GM12878 (cell line): ENCODE results near the gene POMP. TPM values are rescaled to one million over a fixed set of nuclear protein-coding genes. Genes with fewer than 3 reads are reported as not detected.

Experiments
- ATAC-seq: fragments of 200-7000 bp; cut with Tn5 transposase; 3 replicates; pipeline ENCODE4 v1.9.1; 2020; ENCODE audit warnings: mild to moderate bottlenecking, moderate library complexity
- BruUV-seq: library from RNA; stranded (reverse); fragments of 400-500 nt; replicated peaks from 2 replicates; lab custom pipeline; 2021; lab: Mats Ljungman, UMichigan
- CTCF ChIA-PET: fragments of 300-600 bp; sonication (Branson Sonifier 250); formaldehyde crosslinking; extraction: SDS; loops from one replicate; lab custom pipeline; 2021; ENCODE audit warnings: inconsistent platforms; lab: Yijun Ruan, JAX
- POLR2A ChIA-PET: fragments of 350-600 bp; formaldehyde crosslinking; extraction: SDS; loops from one replicate; lab custom pipeline; 2021; ENCODE audit warnings: inconsistent platforms; lab: Charles Lee
- RAD21 ChIA-PET: fragments of 300-600 bp; sonication (Branson Sonifier 250); formaldehyde crosslinking; loops from one replicate; lab custom pipeline; 2023; ENCODE audit warnings: antibody characterized with exemption; ENCODE audit not compliant: unreplicated experiment; lab: Charles Lee
- SMC1A ChIA-PET: fragments of 300-600 bp; sonication (Branson Sonifier 250); formaldehyde crosslinking; loops from one replicate; lab custom pipeline; 2023; ENCODE audit not compliant: unreplicated experiment, uncharacterized antibody; lab: Charles Lee
- DNase-seq: peaks from one replicate; pipeline ENCODE4 v3.0.0-alpha.2; 2011; ENCODE audit warnings: low read depth, low spot score
- FAIRE-seq: peaks from 3 replicates; lab custom pipeline; 2011; peaks lifted over from hg19 to GRCh38; lab: Jason Lieb, UNC
- H2AFZ ChIP-seq: 2 replicates; pipeline ENCODE4 v1.6.0; 2011; ENCODE audit warnings: low read depth, low read length, control low read depth; ENCODE audit not compliant: control insufficient read depth
- H3K27ac ChIP-seq: 2 replicates; pipeline ENCODE4 v1.5.1; 2011; ENCODE audit warnings: control low read depth; ENCODE audit not compliant: control insufficient read depth, insufficient read depth
- H3K27me3 ChIP-seq, 2 experiments: replicated peaks in 1 of 2; 2 replicates each; pipeline versions ENCODE4 v1.6.0 to v1.6.1; 2011; ENCODE audit warnings: low read length in 1 of 2; ENCODE audit not compliant: control insufficient read depth in 2 of 2, insufficient read depth in 2 of 2
- H3K36me3 ChIP-seq, 2 experiments: 2 replicates each; pipeline ENCODE4 v1.5.1; 2011; ENCODE audit warnings: low read length in 1 of 2; ENCODE audit not compliant: control insufficient read depth in 2 of 2, insufficient read depth in 2 of 2
- H3K4me1 ChIP-seq: 2 replicates; pipeline ENCODE4 v1.6.1; 2011; ENCODE audit warnings: mild to moderate bottlenecking, low read length, moderate library complexity, mixed read lengths; ENCODE audit not compliant: control insufficient read depth, insufficient read depth
- H3K4me2 ChIP-seq: 2 replicates; pipeline ENCODE4 v1.6.0; 2011; ENCODE audit warnings: control low read depth; ENCODE audit not compliant: control insufficient read depth, insufficient read depth
- H3K4me3 ChIP-seq: fragments of 200-600 bp; sonication (generic); 2 replicates; pipeline ENCODE4 v1.5.1; 2016
- H3K79me2 ChIP-seq: 2 replicates; pipeline ENCODE4 v1.6.0; 2011; ENCODE audit warnings: low read length; ENCODE audit not compliant: control insufficient read depth, insufficient read depth
- H3K9ac ChIP-seq: 2 replicates; pipeline ENCODE4 v1.8.0; 2011; ENCODE audit warnings: low read length, control low read depth, mixed read lengths; ENCODE audit not compliant: control insufficient read depth, insufficient read depth
- H3K9me3 ChIP-seq: replicated peaks from 3 replicates; pipeline ENCODE4 v1.5.1; 2011; ENCODE audit warnings: mild to moderate bottlenecking, low read length; ENCODE audit not compliant: control insufficient read depth, insufficient read depth
- H4K20me1 ChIP-seq: 2 replicates; pipeline ENCODE4 v1.6.0; 2011; ENCODE audit not compliant: control insufficient read depth, insufficient read depth
- BRCA1 ChIP-seq: IDR thresholded peaks from 2 replicates; pipeline ENCODE4 v1.6.1; 2011; ENCODE audit warnings: low read depth, low read length, improper control_type of control experiment
- CBX5 ChIP-seq: sonication (generic); IDR thresholded peaks from 2 replicates; pipeline ENCODE4 v1.6.1; 2016; ENCODE audit warnings: low read depth, moderate library complexity, mild to moderate bottlenecking, inconsistent platforms
- HDGF ChIP-seq: fragments of 450-650 bp; IDR thresholded peaks from 2 replicates; pipeline ENCODE4 v1.6.1; 2016; ENCODE audit warnings: antibody characterized with exemption
- IKZF1 ChIP-seq: fragments of 450-650 bp; conservative IDR thresholded peaks from 2 replicates; pipeline ENCODE4 v1.6.1; 2017; ENCODE audit warnings: antibody characterized with exemption, mild to moderate bottlenecking
- JUND ChIP-seq: IDR thresholded peaks from 2 replicates; pipeline ENCODE4 v1.6.1; 2012; ENCODE audit warnings: low read depth, mild to moderate bottlenecking, low read length, improper control_type of control experiment, moderate library complexity
- KDM1A ChIP-seq: fragments of 200-600 bp; sonication (generic); IDR thresholded peaks from 2 replicates; pipeline ENCODE4 v1.6.1; 2016; ENCODE audit warnings: borderline replicate concordance
- MTA3 ChIP-seq: IDR thresholded peaks from 2 replicates; pipeline ENCODE4 v1.6.1; 2012; ENCODE audit warnings: low read length, inconsistent platforms, borderline replicate concordance
- MXI1 ChIP-seq: fragments of 150-350 bp; IDR thresholded peaks from 2 replicates; pipeline ENCODE4 v1.6.1; 2011; ENCODE audit warnings: low read depth, mild to moderate bottlenecking, inconsistent platforms, low read length, improper control_type of control experiment
- NFXL1 ChIP-seq: fragments of 450-650 bp; IDR thresholded peaks from 2 replicates; pipeline ENCODE4 v1.6.1; 2017; ENCODE audit warnings: antibody characterized with exemption, mild to moderate bottlenecking, borderline replicate concordance
- NRF1 ChIP-seq: conservative IDR thresholded peaks from 2 replicates; pipeline ENCODE4 v1.6.1; 2011; ENCODE audit warnings: mild to moderate bottlenecking, low read depth, low read length, improper control_type of control experiment
- POLR2A ChIP-seq: IDR thresholded peaks from 2 replicates; pipeline ENCODE4 v1.6.1; 2011; ENCODE audit warnings: low read depth, mild to moderate bottlenecking, low read length
- RAD51 ChIP-seq: fragments of 450-650 bp; IDR thresholded peaks from 2 replicates; pipeline ENCODE4 v1.6.1; 2016; ENCODE audit warnings: moderate library complexity, mild to moderate bottlenecking, inconsistent platforms
- SMAD1 ChIP-seq: fragments of 450-650 bp; IDR thresholded peaks from 2 replicates; pipeline ENCODE4 v1.6.1; 2018; ENCODE audit warnings: mild to moderate bottlenecking, low read depth; ENCODE audit not compliant: partially characterized antibody
- SUPT20H ChIP-seq: IDR thresholded peaks from 2 replicates; pipeline ENCODE4 v1.6.1; 2011; ENCODE audit warnings: low read depth, mild to moderate bottlenecking, low read length, moderate library complexity, borderline replicate concordance; ENCODE audit not compliant: control insufficient read depth
- TAF1 ChIP-seq: IDR thresholded peaks from 2 replicates; pipeline ENCODE4 v1.6.1; 2011; ENCODE audit warnings: mild to moderate bottlenecking, low read depth, low read length, borderline replicate concordance
- TCF3 ChIP-seq: IDR thresholded peaks from 2 replicates; pipeline ENCODE4 v1.6.1; 2012; ENCODE audit warnings: low read depth, mild to moderate bottlenecking, low read length, borderline replicate concordance; ENCODE audit not compliant: insufficient read depth
- USF1 ChIP-seq: IDR thresholded peaks from 2 replicates; pipeline ENCODE4 v1.6.1; 2011; ENCODE audit warnings: borderline replicate concordance, low read depth, mild to moderate bottlenecking, moderate library complexity, mixed read lengths, low read length; ENCODE audit not compliant: insufficient read depth; ENCODE audit errors: extremely low read length
- ZBED1 ChIP-seq: IDR thresholded peaks from 2 replicates; pipeline ENCODE4 v1.6.1; 2016; ENCODE audit warnings: borderline replicate concordance
- ZZZ3 ChIP-seq: IDR thresholded peaks from 2 replicates; pipeline ENCODE4 v1.6.1; 2011; ENCODE audit warnings: low read depth; ENCODE audit not compliant: control insufficient read depth, insufficient read length
- WGBS: methylation state at CpG from one replicate; pipeline ENCODE4 v1.1.6; 2016; ENCODE audit warnings: low lambda C conversion rate; ENCODE audit not compliant: insufficient replicate concordance, insufficient coverage; ENCODE audit errors: missing lambda C conversion rate; 5-methylcytosine and 5-hydroxymethylcytosine counted together
- in situ Hi-C: fragments of 300-500 bp; cut with MboI; formaldehyde crosslinking; loops from 9 replicates; pipeline ENCODE4 v1.14.3; 2018; ENCODE audit warnings: mixed read lengths
- intact Hi-C: fragments of 100-400 bp; cut with micrococcal nuclease; formaldehyde crosslinking; loops from one replicate; pipeline ENCODE4 v1.14.2; 2022; ENCODE audit not compliant: unreplicated experiment
- polyA plus RNA-seq, 11 experiments: library from polyadenylated mRNA; depleted of rRNA in 4 of 11; unstranded in 6 of 11; stranded (reverse) in 5 of 11; fragments of >200 nt; fragmentation: Nextera tagmentation in 4 of 11; fragmentation: Illumina TruSeq in 1 of 11; extraction: Ambion mirVana in 4 of 11; extraction: Trizol in 1 of 11; gene quantifications; 1 replicate in 1 of 11; 2 replicates in 10 of 11; pipeline versions ENCODE4 v1.2.1 to v1.2.3, GENCODE V29; 2011 to 2016; ENCODE audit warnings: inconsistent platforms in 2 of 11, missing spikeins in 2 of 11, low read depth in 1 of 11
- total RNA-seq, 4 experiments: library from RNA; depleted of rRNA in 3 of 4; stranded (reverse); fragments of >200 nt in 3 of 4; fragmentation: Illumina TruSeq in 1 of 4; extraction: Trizol in 1 of 4; gene quantifications; 2 replicates each; pipeline versions ENCODE4 v1.2.1 to v1.2.3, GENCODE V29; 2013 to 2021

POMP gene
- total and polyA plus RNA-seq, 10 of the 15 experiments (the other 5 are each of a cell fraction or from before 2014, with no cell fraction given), result 90.4 to 668 (median 144) TPM

GRCh38 chr13:28658539-28658795 lies 463 bp upstream of the POMP start:
- TF ChIP-seq MXI1, result no peak
- no peak for TF ChIP-seq ZZZ3
- no peak for TF ChIP-seq ZBED1
- TF ChIP-seq USF1, result no peak
- TF ChIP-seq TAF1, result no peak
- TF ChIP-seq NRF1, result no peak
- no peak for TF ChIP-seq TCF3
- no peak for TF ChIP-seq RAD51
- no peak; the same call in 1 of the 2 replicates for TF ChIP-seq MTA3
- no peak for TF ChIP-seq IKZF1
- TF ChIP-seq CBX5, result no peak
- no peak for TF ChIP-seq NFXL1
- no peak for TF ChIP-seq HDGF
- no peak for TF ChIP-seq SMAD1
- TF ChIP-seq JUND, result no peak
- TF ChIP-seq SUPT20H, result no peak
- no peak for TF ChIP-seq POLR2A
- TF ChIP-seq BRCA1, result no peak
- TF ChIP-seq KDM1A, result no peak
- H3K36me3 ChIP-seq, result peaks cover 0 to 14% of the 10 kb centered on the region in 2 experiments; a peak in 3 of 4 replicates
- ChIA-PET POLR2A (interaction anchor here (0.8 to 5.7 kb wide), 6 partner anchors 15 to 334 kb away, joined by 3 to 84 read pairs (median 3); no protein-coding TSS in a partner anchor), CTCF (interaction anchor here (0.6 to 8.1 kb wide), 5 partner anchors 19 to 334 kb away, joined by 3 to 139 read pairs (median 3); no protein-coding TSS in a partner anchor), SMC1A (interaction anchor here (0.5 to 11.4 kb wide), 12 partner anchors 10 to 516 kb away, joined by 3 to 270 read pairs (median 3); no protein-coding TSS in a partner anchor), RAD21 (interaction anchor here (0.8 to 8.1 kb wide), 13 partner anchors 11 to 333 kb away, joined by 3 to 196 read pairs (median 3); partner anchors contain the start of gene SLC46A3)
- no peaks in the 10 kb centered on the region; the same call in 1 of the 2 replicates for H4K20me1 ChIP-seq
- no peaks in the 10 kb centered on the region for H3K9me3 ChIP-seq
- peak overlapping the region; percentile 99 for H3K27ac ChIP-seq
- intact Hi-C loops (loop anchor here (1.0 to 10.0 kb wide), 6 partner anchors 17 to 604 kb away; partner anchors contain the start of gene PAN3), in situ Hi-C loops (no loop called here)
- ATAC-seq (peak; percentile 26), DNase-seq (no peak), FAIRE-seq (no peak)
- H3K79me2 ChIP-seq, result peaks cover 85% of the 10 kb centered on the region
- peak overlapping the region; percentile 89 for H3K4me2 ChIP-seq
- H3K4me3 ChIP-seq, result peak overlapping the region; percentile 80
- H2AFZ ChIP-seq, result peak overlapping the region; percentile 68
- WGBS, result 2% methylated on average over 8 of the region's 8 CpGs
- H3K27me3 ChIP-seq, result no peaks in the 10 kb centered on the region
- 0 out of 2 replicates have a peak, but pooled peaks cover 4% of the 10 kb centered on the region for H3K4me1 ChIP-seq
- H3K9ac ChIP-seq, result peak overlapping the region; percentile 99
- BruUV-seq, result no TSS peak
